Stimulated activated CD8-positive, alpha-beta memory T cell treated with anti-CD3 and anti-CD28 coated beads, Interleukin-2, amount 100 ng/mL, for 1 hour (primary cell): ENCODE results near the gene CLCN6.

Experiments
- DNase-seq, 2 donors: peaks; one replicate each; pipeline ENCODE4 v3.0.0-alpha.2; 2020; ENCODE audit warnings: low read depth in 2 of 2

Gene CLCN6

GRCh38 chr1:11879311-11880180 lies 73.6 kb downstream of the CLCN6 start:
- no peak for DNase-seq

- DNase-seq: no peak
Measured at GRCh38 chr1:11880181-11880575, 74.2 kb downstream of the CLCN6 start.

- DNase-seq: no peak
Measured at GRCh38 chr1:11880911-11881748, 75.1 kb downstream of the CLCN6 start.

GRCh38 chr1:11881749-11882441 lies 75.9 kb downstream of the CLCN6 start:
- no peak for DNase-seq

GRCh38 chr1:11882814-11883538 lies 77.0 kb downstream of the CLCN6 start:
- no peak for DNase-seq

GRCh38 chr1:11885916-11886315 lies 79.9 kb downstream of the CLCN6 start:
- no peak for DNase-seq

GRCh38 chr1:11886986-11887665 lies 81.1 kb downstream of the CLCN6 start:
- DNase-seq: no peak

GRCh38 chr1:11887666-11888007 lies 81.6 kb downstream of the CLCN6 start:
- no peak for DNase-seq

GRCh38 chr1:11888206-11888876 lies 82.3 kb downstream of the CLCN6 start:
- no peak for DNase-seq

- DNase-seq: no peak
Measured at GRCh38 chr1:11888877-11889208, 82.9 kb downstream of the CLCN6 start.

GRCh38 chr1:11891433-11892186 lies 85.6 kb downstream of the CLCN6 start:
- no peak for DNase-seq
